Bronchial epithelial cell (primary cell): Measurements from ENCODE around the gene CHIC1. TPM values are rescaled to one million over a fixed set of nuclear protein-coding genes. Genes with fewer than 3 reads are reported as not detected.
"Not testable (repeated sequence)": the region's sequence is repeated elsewhere in the genome, so short reads cannot be mapped to it uniquely, and the experiment has no call there.

Source experiments
- DNase-seq: peaks from one replicate; pipeline ENCODE4 v3.0.0-alpha.2; 2010; ENCODE audit warnings: low read depth
- FAIRE-seq: peaks from 2 replicates; lab custom pipeline; 2011; peaks lifted over from hg19 to GRCh38; lab: Jason Lieb, UNC
- H3K27me3 ChIP-seq: 2 replicates; pipeline ENCODE4 v1.5.1; 2011; ENCODE audit warnings: low read length; ENCODE audit not compliant: control insufficient read depth, insufficient read depth
- H3K36me3 ChIP-seq: 2 replicates; pipeline ENCODE4 v1.5.1; 2011; ENCODE audit warnings: low read length; ENCODE audit not compliant: control insufficient read depth, insufficient read depth
- H3K4me3 ChIP-seq: 2 replicates; pipeline ENCODE4 v1.5.1; 2011; ENCODE audit warnings: mild to moderate bottlenecking, low read depth, low read length, control low read depth
- total RNA-seq: library from RNA; depleted of rRNA; stranded (reverse); fragments of >200 nt; gene quantifications from 2 replicates; pipeline ENCODE4 v1.2.1, GENCODE V29; 2014
- TF ChIP-seq, protein P1 (sequence below): IDR thresholded peaks from 2 replicates; pipeline ENCODE4 v1.5.1; 2011; ENCODE audit warnings: mild to moderate bottlenecking, moderate library complexity, low read length, control low read depth, inconsistent platforms; ENCODE audit not compliant: insufficient read depth, severe bottlenecking

Gene CHIC1
- total RNA-seq, 1 donor from 2014 or later, result 2.9 TPM

DNA sequence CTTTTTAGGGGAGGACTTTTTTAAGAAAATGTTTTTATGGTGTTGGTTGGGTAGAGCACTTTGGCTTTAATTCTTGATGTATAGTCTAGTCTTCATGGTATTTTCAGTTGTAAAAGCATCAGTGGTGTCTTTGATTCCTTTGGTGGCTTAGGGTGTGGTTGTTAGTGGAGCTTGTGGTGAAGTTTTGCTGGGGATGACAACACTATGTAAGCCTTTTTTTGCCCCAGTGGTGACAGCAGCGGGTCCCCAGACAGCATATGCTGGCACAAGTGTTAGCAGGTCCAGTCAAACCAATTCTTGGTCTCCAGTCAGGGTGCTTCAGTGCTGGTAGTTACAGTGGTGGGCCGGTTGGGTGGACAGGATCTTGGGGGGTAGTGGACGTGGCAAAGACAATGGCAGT, 52.0 kb downstream of the CHIC1 start:
- TF ChIP-seq, protein P1, sequence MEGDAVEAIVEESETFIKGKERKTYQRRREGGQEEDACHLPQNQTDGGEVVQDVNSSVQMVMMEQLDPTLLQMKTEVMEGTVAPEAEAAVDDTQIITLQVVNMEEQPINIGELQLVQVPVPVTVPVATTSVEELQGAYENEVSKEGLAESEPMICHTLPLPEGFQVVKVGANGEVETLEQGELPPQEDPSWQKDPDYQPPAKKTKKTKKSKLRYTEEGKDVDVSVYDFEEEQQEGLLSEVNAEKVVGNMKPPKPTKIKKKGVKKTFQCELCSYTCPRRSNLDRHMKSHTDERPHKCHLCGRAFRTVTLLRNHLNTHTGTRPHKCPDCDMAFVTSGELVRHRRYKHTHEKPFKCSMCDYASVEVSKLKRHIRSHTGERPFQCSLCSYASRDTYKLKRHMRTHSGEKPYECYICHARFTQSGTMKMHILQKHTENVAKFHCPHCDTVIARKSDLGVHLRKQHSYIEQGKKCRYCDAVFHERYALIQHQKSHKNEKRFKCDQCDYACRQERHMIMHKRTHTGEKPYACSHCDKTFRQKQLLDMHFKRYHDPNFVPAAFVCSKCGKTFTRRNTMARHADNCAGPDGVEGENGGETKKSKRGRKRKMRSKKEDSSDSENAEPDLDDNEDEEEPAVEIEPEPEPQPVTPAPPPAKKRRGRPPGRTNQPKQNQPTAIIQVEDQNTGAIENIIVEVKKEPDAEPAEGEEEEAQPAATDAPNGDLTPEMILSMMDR, result no peak
- FAIRE-seq, result no peak
- Histone ChIP-seq H3K36me3 (no peaks in the 10 kb centered on the region), H3K4me3 (no peak overlapping the region), H3K27me3 (no peaks in the 10 kb centered on the region)
- DNase-seq, result no peak

DNA sequence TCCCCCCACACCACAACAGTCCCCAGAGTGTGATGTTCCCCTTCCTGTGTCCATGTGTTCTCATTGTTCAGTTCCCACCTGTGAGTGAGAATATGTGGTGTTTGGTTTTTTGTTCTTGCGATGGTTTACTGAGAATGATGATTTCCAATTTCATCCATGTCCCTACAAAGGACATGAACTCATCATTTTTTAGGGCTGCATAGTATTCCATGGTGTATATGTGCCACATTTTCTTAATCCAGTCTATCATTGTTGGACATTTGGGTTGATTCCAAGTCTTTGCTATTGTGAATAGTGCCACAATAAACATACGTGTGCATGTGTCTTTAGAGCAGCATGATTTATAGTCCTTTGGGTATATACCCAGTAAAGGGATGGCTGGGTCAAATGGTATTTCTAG, 78.7 kb downstream of the CHIC1 start:
- H3K27me3 ChIP-seq, H3K4me3 ChIP-seq, H3K36me3 ChIP-seq, DNase-seq, FAIRE-seq: not testable (repeated sequence)

- no peaks in the 10 kb centered on the region for H3K36me3 ChIP-seq
- no peak for FAIRE-seq
- no peak for DNase-seq
- no peaks in the 10 kb centered on the region for H3K27me3 ChIP-seq
- no peak overlapping the region for H3K4me3 ChIP-seq
- TF ChIP-seq, protein P1, result no peak
These were observed 84.2 kb downstream of the CHIC1 start for GRCh38 chrX:73647212-73647611.

DNA sequence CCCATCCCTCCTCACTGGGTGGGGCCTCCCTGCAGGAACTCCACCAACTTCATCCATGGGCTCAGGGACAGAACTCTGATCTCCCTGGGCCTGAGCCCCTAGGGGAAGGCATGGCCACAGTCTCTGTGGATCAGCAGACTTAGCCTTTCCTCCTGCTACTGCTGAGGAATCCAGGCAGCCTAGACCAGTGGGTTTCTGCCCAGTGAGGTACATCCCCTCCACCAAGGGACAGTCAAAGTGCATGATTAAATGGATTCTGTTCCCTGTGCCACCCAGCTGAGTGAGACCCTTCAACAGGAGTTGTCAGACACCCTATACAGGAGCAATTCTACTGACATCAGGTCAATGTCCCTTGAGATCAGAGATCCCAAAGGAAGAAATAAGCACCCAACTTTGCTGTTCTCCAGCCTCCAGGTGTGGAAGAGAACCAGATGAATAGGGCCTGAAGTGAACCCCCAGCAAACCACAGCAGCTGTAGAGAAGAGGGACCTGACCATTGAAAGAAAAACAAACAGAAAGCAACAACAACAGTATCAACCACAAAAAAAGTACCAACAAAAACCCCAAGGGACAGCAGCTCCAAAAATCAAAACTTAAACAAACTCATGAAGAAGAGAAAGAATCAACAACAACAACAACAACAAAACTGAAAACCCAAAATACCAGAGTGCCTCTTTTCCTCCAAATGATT, 84.8 kb downstream of the CHIC1 start:
- H3K27me3 ChIP-seq, result no peaks in the 10 kb centered on the region
- no peaks in the 10 kb centered on the region for H3K36me3 ChIP-seq
- DNase-seq, result no peak
- no peak overlapping the region for H3K4me3 ChIP-seq
- TF ChIP-seq, protein P1, result no peak
- FAIRE-seq, result peak; percentile 89

- FAIRE-seq, H3K27me3 ChIP-seq, DNase-seq, H3K36me3 ChIP-seq, H3K4me3 ChIP-seq: not testable (repeated sequence)
These were observed 98.3 kb downstream of the CHIC1 start for GRCh38 chrX:73661322-73661721.

DNA sequence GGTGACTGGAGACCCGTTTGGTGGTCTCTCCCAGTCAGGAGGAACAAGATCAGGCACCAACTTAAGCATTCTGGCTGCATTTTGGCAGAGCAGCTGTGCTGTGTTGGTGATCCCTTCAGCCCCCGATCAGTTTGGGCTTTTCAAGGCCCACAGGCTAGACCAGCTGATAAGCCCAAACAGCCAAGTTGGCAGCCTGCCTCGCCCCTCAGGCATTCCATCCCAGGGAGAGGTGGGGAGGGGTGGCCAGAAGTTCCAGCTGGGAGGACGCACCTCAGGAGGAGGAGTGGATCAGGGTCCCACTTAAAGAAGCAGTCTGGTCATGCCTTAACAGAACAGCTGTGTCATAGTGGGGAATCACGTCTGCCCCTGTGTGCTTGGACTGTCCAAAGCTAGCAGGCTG, 105.8 kb downstream of the CHIC1 start:
- FAIRE-seq (no peak), DNase-seq (no peak)
- Histone ChIP-seq H3K36me3 (no peaks in the 10 kb centered on the region), H3K4me3 (no peak overlapping the region), H3K27me3 (no peaks in the 10 kb centered on the region)
- TF ChIP-seq, protein P1, result no peak

- Histone ChIP-seq H3K36me3 (no peaks in the 10 kb centered on the region), H3K27me3 (no peaks in the 10 kb centered on the region), H3K4me3 (no peak overlapping the region)
- FAIRE-seq (no peak), DNase-seq (no peak)
- TF ChIP-seq, protein P1, result no peak
These were observed 118.4 kb downstream of the CHIC1 start for GRCh38 chrX:73681408-73681807.
